SK-N-SH (cell line): ENCODE measurements around the gene A2M. TPM values are rescaled to one million over a fixed set of nuclear protein-coding genes. Genes with fewer than 3 reads are reported as not detected.

ENCODE experiments used
- CTCF ChIA-PET: fragments of 300-600, 350-600 bp; formaldehyde crosslinking; extraction: SDS; loops from one replicate; lab custom pipeline; 2021; lab: Yijun Ruan, JAX
- POLR2A ChIA-PET: fragments of 350-600 bp; sonication (Branson Sonifier 250); formaldehyde crosslinking; extraction: SDS; loops from one replicate; lab custom pipeline; 2020; ENCODE audit warnings: antibody characterized with exemption, inconsistent platforms; lab: Yijun Ruan, JAX
- DNase-seq: peaks from one replicate; pipeline ENCODE4 v3.0.0; 2012
- H2AFZ ChIP-seq: fragments of 200-600 bp; sonication (generic); 2 replicates; pipeline ENCODE4 v1.8.1; 2016; ENCODE audit warnings: antibody characterized with exemption, mild to moderate bottlenecking, low read depth
- H3F3A ChIP-seq: fragments of 200-600 bp; sonication (generic); replicated peaks from 2 replicates; pipeline ENCODE3; 2016; ENCODE audit warnings: antibody characterized with exemption, mild to moderate bottlenecking; ENCODE audit not compliant: insufficient read depth
- H3K27ac ChIP-seq, 2 experiments: fragments of 200-500 bp in 1 of 2; fragments of 200-600 bp in 1 of 2; sonication (Bioruptor generic) in 1 of 2; sonication (generic), shearing (Covaris generic) in 1 of 2; 2 replicates each; pipeline versions ENCODE4 v1.5.1 to v1.6.1; 2014 to 2016; ENCODE audit warnings: low read depth in 2 of 2, inconsistent platforms in 1 of 2, low read length in 1 of 2, mild to moderate bottlenecking in 1 of 2, mixed read lengths in 1 of 2
- H3K27me3 ChIP-seq: fragments of 200-600 bp; sonication (generic), shearing (Covaris generic); 2 replicates; pipeline ENCODE4 v1.6.1; 2016; ENCODE audit warnings: mixed run types; ENCODE audit not compliant: insufficient read depth
- H3K36me3 ChIP-seq, 2 experiments: fragments of 200-500 bp in 1 of 2; fragments of 200-600 bp in 1 of 2; sonication (Bioruptor generic) in 1 of 2; sonication (generic) in 1 of 2; replicated peaks in 1 of 2; 2 replicates each; pipeline versions ENCODE3 to v1.5.1; 2014 to 2016; ENCODE audit warnings: low read length in 1 of 2, mild to moderate bottlenecking in 1 of 2; ENCODE audit not compliant: insufficient read depth in 2 of 2, control insufficient read depth in 1 of 2
- H3K4me1 ChIP-seq, 2 experiments: fragments of 200-500 bp in 1 of 2; fragments of 200-600 bp in 1 of 2; sonication (Bioruptor generic) in 1 of 2; sonication (generic), shearing (Covaris generic) in 1 of 2; 2 replicates each; pipeline versions ENCODE4 v1.5.1 to v1.6.1; 2014 to 2016; ENCODE audit warnings: low read depth in 1 of 2, low read length in 1 of 2, mixed run types in 1 of 2; ENCODE audit not compliant: insufficient read depth in 2 of 2, control insufficient read depth in 1 of 2
- H3K4me2 ChIP-seq: fragments of 200-600 bp; sonication (generic), shearing (Covaris generic); 2 replicates; pipeline ENCODE4 v1.6.1; 2017; ENCODE audit warnings: mixed run types
- H3K4me3 ChIP-seq, 2 experiments: fragments of 200-500 bp in 1 of 2; fragments of 200-600 bp in 1 of 2; sonication (Bioruptor generic) in 1 of 2; sonication (generic), shearing (Covaris generic) in 1 of 2; 2 replicates each; pipeline versions ENCODE4 v1.5.1 to v1.8.1; 2014 to 2016; ENCODE audit warnings: low read depth in 2 of 2, inconsistent platforms in 1 of 2, low read length in 1 of 2, mild to moderate bottlenecking in 1 of 2, mixed read lengths in 1 of 2, moderate library complexity in 1 of 2
- H3K79me2 ChIP-seq: fragments of 200-600 bp; sonication (generic); 2 replicates; pipeline ENCODE4 v1.8.1; 2017; ENCODE audit warnings: mild to moderate bottlenecking; ENCODE audit not compliant: insufficient read depth
- H3K9ac ChIP-seq: fragments of 200-600 bp; sonication (generic); 2 replicates; pipeline ENCODE4 v1.6.1; 2017; ENCODE audit warnings: mixed run types
- H3K9me2 ChIP-seq: fragments of 200-600 bp; sonication (generic); 2 replicates; pipeline ENCODE4 v1.6.1; 2017; ENCODE audit warnings: mixed run types
- H3K9me3 ChIP-seq: fragments of 200-600 bp; sonication (generic); 2 replicates; pipeline ENCODE4 v1.6.1; 2017; ENCODE audit warnings: mixed run types, mild to moderate bottlenecking, moderate library complexity
- H4K20me1 ChIP-seq: fragments of 200-600 bp; sonication (generic); 2 replicates; pipeline ENCODE4 v1.6.1; 2017; ENCODE audit warnings: mild to moderate bottlenecking, mixed run types; ENCODE audit not compliant: insufficient read depth
- ELF1 ChIP-seq: IDR thresholded peaks from 2 replicates; pipeline ENCODE4 v1.4.0; 2012
- EP300 ChIP-seq, 2 experiments: IDR thresholded peaks; 2 replicates each; pipeline versions ENCODE4 v1.4.0 to v1.6.1; 2012; ENCODE audit warnings: borderline replicate concordance in 1 of 2, low read depth in 1 of 2, low read length in 1 of 2
- FOXJ3 ChIP-seq: sonication (generic); formaldehyde crosslinking; IDR thresholded peaks from 2 replicates; pipeline ENCODE4 v1.5.1; 2020; ENCODE audit warnings: mild to moderate bottlenecking, missing genetic modification reagents
- GATA2 ChIP-seq: sonication (generic); formaldehyde crosslinking; IDR thresholded peaks from 2 replicates; pipeline ENCODE4 v1.5.0; 2020; ENCODE audit warnings: mild to moderate bottlenecking, missing genetic modification reagents
- MXI1 ChIP-seq: IDR thresholded peaks from 2 replicates; pipeline ENCODE4 v1.6.1; 2012; ENCODE audit warnings: mild to moderate bottlenecking, low read depth, low read length, improper control_type of control experiment
- NRF1 ChIP-seq: IDR thresholded peaks from 2 replicates; pipeline ENCODE4 v1.6.1; 2012; ENCODE audit warnings: low read depth, mild to moderate bottlenecking, low read length
- POLR2AphosphoS5 ChIP-seq: IDR thresholded peaks from 2 replicates; pipeline ENCODE4 v1.6.1; 2012; ENCODE audit warnings: low read depth, low read length
- RFX5 ChIP-seq: IDR thresholded peaks from 2 replicates; pipeline ENCODE4 v1.6.1; 2012; ENCODE audit warnings: mild to moderate bottlenecking, improper control_type of control experiment, low read length
- RXRA ChIP-seq: IDR thresholded peaks from 2 replicates; pipeline ENCODE4 v1.4.0; 2012; ENCODE audit warnings: low read depth, mild to moderate bottlenecking, borderline replicate concordance
- TAF1 ChIP-seq: IDR thresholded peaks from 2 replicates; pipeline ENCODE4 v1.6.1; 2012; ENCODE audit warnings: low read depth, mild to moderate bottlenecking, low read length, moderate library complexity, borderline replicate concordance
- TCF12 ChIP-seq: IDR thresholded peaks from 2 replicates; pipeline ENCODE4 v1.4.0; 2012
- YY1 ChIP-seq: IDR thresholded peaks from 2 replicates; pipeline ENCODE4 v1.4.0; 2012; ENCODE audit warnings: low read depth, mild to moderate bottlenecking
- WGBS: methylation state at CpG from one replicate; pipeline ENCODE4 v1.1.6; 2017; ENCODE audit warnings: low lambda C conversion rate; 5-methylcytosine and 5-hydroxymethylcytosine counted together
- polyA plus RNA-seq, 3 experiments: library from polyadenylated mRNA; depleted of rRNA; stranded (reverse); fragments of >200 nt; gene quantifications; 2 replicates each; pipeline ENCODE4 v1.2.3, GENCODE V29; 2012
- TF ChIP-seq, protein P1 (sequence below): IDR thresholded peaks from 2 replicates; pipeline ENCODE4 v1.4.0; 2012; ENCODE audit warnings: low read depth
- TF ChIP-seq, protein P2 (sequence below): IDR thresholded peaks from 2 replicates; pipeline ENCODE4 v1.4.0; 2012; ENCODE audit warnings: low read depth, borderline replicate concordance
- TF ChIP-seq, protein P3 (sequence below): IDR thresholded peaks from 2 replicates; pipeline ENCODE4 v1.4.0; 2012; ENCODE audit warnings: low read depth, borderline replicate concordance
- TF ChIP-seq, protein P4 (sequence below): fragments of 200-600 bp; sonication (generic); IDR thresholded peaks from 2 replicates; pipeline ENCODE4 v1.6.1; 2017; ENCODE audit warnings: antibody characterized with exemption, mild to moderate bottlenecking, moderate library complexity
- TF ChIP-seq, protein P5 (sequence below): fragments of 150-350 bp; IDR thresholded peaks from 2 replicates; pipeline ENCODE4 v1.6.1; 2016; ENCODE audit warnings: mild to moderate bottlenecking, low read depth, low read length
- TF ChIP-seq, protein P6 (sequence below): IDR thresholded peaks from 2 replicates; pipeline ENCODE4 v1.6.1; 2012; ENCODE audit warnings: mild to moderate bottlenecking, low read depth, low read length, moderate library complexity

A2M gene
- polyA plus RNA-seq, 1 of the 3 experiments (the other 2 are of a cell fraction): not detected

DNA sequence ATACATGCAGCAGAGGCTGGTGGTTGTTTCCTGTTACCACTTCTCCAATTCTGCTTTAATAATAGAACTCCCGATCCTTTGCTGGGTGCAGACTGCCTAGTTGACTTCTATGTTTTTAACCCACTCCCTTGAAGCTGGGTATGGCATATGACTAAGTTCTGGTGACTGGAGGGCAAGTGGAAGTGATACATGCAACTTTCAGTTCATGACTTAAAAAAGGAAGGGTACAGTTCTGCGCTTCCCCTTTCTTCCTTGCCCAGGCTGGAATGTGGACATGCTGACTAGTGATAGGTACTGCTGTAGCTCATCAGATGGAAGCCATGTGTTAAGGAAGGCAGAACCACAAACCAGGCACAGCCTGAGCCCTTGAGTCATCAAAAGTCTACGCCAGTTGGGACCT is 2.4 kb upstream of the A2M start:
- H2AFZ ChIP-seq: no peak overlapping the region
- no peak overlapping the region for H3K27ac ChIP-seq
- H3K79me2 ChIP-seq: no peaks in the 10 kb centered on the region
- H3F3A ChIP-seq: no peaks in the 10 kb centered on the region
- no peaks in the 10 kb centered on the region for H3K36me3 ChIP-seq
- H3K9ac ChIP-seq: no peak overlapping the region
- H3K27me3 ChIP-seq: no peaks in the 10 kb centered on the region
- no peak for DNase-seq
- H3K4me2 ChIP-seq: no peak overlapping the region
- whole genome bisulfite sequencing: 23% methylated on average over 3 of the region's 3 CpGs
- TF ChIP-seq MXI1: no peak
- TF ChIP-seq RXRA: no peak
- TF ChIP-seq, protein P1, sequence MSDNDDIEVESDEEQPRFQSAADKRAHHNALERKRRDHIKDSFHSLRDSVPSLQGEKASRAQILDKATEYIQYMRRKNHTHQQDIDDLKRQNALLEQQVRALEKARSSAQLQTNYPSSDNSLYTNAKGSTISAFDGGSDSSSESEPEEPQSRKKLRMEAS: no peak
- no peak for TF ChIP-seq FOXJ3 (CRISPR knock-in tag)
- TF ChIP-seq, protein P2, sequence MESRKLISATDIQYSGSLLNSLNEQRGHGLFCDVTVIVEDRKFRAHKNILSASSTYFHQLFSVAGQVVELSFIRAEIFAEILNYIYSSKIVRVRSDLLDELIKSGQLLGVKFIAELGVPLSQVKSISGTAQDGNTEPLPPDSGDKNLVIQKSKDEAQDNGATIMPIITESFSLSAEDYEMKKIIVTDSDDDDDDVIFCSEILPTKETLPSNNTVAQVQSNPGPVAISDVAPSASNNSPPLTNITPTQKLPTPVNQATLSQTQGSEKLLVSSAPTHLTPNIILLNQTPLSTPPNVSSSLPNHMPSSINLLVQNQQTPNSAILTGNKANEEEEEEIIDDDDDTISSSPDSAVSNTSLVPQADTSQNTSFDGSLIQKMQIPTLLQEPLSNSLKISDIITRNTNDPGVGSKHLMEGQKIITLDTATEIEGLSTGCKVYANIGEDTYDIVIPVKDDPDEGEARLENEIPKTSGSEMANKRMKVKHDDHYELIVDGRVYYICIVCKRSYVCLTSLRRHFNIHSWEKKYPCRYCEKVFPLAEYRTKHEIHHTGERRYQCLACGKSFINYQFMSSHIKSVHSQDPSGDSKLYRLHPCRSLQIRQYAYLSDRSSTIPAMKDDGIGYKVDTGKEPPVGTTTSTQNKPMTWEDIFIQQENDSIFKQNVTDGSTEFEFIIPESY: no peak
- TF ChIP-seq, protein P3, sequence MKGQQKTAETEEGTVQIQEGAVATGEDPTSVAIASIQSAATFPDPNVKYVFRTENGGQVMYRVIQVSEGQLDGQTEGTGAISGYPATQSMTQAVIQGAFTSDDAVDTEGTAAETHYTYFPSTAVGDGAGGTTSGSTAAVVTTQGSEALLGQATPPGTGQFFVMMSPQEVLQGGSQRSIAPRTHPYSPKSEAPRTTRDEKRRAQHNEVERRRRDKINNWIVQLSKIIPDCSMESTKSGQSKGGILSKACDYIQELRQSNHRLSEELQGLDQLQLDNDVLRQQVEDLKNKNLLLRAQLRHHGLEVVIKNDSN: no peak
- TF ChIP-seq, protein P4, sequence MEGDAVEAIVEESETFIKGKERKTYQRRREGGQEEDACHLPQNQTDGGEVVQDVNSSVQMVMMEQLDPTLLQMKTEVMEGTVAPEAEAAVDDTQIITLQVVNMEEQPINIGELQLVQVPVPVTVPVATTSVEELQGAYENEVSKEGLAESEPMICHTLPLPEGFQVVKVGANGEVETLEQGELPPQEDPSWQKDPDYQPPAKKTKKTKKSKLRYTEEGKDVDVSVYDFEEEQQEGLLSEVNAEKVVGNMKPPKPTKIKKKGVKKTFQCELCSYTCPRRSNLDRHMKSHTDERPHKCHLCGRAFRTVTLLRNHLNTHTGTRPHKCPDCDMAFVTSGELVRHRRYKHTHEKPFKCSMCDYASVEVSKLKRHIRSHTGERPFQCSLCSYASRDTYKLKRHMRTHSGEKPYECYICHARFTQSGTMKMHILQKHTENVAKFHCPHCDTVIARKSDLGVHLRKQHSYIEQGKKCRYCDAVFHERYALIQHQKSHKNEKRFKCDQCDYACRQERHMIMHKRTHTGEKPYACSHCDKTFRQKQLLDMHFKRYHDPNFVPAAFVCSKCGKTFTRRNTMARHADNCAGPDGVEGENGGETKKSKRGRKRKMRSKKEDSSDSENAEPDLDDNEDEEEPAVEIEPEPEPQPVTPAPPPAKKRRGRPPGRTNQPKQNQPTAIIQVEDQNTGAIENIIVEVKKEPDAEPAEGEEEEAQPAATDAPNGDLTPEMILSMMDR: no peak
- TF ChIP-seq TAF1: no peak
- TF ChIP-seq ELF1: no peak
- no peak for TF ChIP-seq NRF1
- no peak for TF ChIP-seq TCF12
- no peak for TF ChIP-seq RFX5
- TF ChIP-seq, protein P5, sequence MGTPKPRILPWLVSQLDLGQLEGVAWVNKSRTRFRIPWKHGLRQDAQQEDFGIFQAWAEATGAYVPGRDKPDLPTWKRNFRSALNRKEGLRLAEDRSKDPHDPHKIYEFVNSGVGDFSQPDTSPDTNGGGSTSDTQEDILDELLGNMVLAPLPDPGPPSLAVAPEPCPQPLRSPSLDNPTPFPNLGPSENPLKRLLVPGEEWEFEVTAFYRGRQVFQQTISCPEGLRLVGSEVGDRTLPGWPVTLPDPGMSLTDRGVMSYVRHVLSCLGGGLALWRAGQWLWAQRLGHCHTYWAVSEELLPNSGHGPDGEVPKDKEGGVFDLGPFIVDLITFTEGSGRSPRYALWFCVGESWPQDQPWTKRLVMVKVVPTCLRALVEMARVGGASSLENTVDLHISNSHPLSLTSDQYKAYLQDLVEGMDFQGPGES: no peak
- TF ChIP-seq EP300 (IDR thresholded peaks at IDR 0.05; ENCODE audit: borderline replicate concordance in 1 of 2, low read depth in 1 of 2, low read length in 1 of 2): no peak
- TF ChIP-seq YY1: no peak
- TF ChIP-seq, protein P6, sequence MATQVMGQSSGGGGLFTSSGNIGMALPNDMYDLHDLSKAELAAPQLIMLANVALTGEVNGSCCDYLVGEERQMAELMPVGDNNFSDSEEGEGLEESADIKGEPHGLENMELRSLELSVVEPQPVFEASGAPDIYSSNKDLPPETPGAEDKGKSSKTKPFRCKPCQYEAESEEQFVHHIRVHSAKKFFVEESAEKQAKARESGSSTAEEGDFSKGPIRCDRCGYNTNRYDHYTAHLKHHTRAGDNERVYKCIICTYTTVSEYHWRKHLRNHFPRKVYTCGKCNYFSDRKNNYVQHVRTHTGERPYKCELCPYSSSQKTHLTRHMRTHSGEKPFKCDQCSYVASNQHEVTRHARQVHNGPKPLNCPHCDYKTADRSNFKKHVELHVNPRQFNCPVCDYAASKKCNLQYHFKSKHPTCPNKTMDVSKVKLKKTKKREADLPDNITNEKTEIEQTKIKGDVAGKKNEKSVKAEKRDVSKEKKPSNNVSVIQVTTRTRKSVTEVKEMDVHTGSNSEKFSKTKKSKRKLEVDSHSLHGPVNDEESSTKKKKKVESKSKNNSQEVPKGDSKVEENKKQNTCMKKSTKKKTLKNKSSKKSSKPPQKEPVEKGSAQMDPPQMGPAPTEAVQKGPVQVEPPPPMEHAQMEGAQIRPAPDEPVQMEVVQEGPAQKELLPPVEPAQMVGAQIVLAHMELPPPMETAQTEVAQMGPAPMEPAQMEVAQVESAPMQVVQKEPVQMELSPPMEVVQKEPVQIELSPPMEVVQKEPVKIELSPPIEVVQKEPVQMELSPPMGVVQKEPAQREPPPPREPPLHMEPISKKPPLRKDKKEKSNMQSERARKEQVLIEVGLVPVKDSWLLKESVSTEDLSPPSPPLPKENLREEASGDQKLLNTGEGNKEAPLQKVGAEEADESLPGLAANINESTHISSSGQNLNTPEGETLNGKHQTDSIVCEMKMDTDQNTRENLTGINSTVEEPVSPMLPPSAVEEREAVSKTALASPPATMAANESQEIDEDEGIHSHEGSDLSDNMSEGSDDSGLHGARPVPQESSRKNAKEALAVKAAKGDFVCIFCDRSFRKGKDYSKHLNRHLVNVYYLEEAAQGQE: no peak
- no peak for TF ChIP-seq GATA2 (CRISPR knock-in tag)
- TF ChIP-seq POLR2AphosphoS5: no peak
- H3K9me2 ChIP-seq: no peaks in the 10 kb centered on the region
- H3K4me1 ChIP-seq: no peaks in the 10 kb centered on the region
- H4K20me1 ChIP-seq: no peaks in the 10 kb centered on the region
- no peaks in the 10 kb centered on the region for H3K9me3 ChIP-seq
- CTCF ChIA-PET: no interaction called here
- no peak overlapping the region for H3K4me3 ChIP-seq
- POLR2A ChIA-PET: no interaction called here
